Sigmoid colon (tissue), 4 donors: ENCODE data around the gene SH2D2A.

Source experiments
- EP300 ChIP-seq, 4 donors: sonication (generic); formaldehyde crosslinking; IDR thresholded peaks; one replicate each; pipeline ENCODE4 v1.6.1; 2017; ENCODE audit warnings: antibody characterized with exemption in 4 of 4
- TF ChIP-seq, protein P1 (sequence below), 4 experiments: fragments of 450-650 bp in 3 of 4; fragments of 200-600 bp in 1 of 4; IDR thresholded peaks; one replicate each; pipeline ENCODE4 v1.5.1; 2016 to 2019; ENCODE audit warnings: antibody characterized with exemption in 4 of 4, mild to moderate bottlenecking in 3 of 4, moderate library complexity in 2 of 4

DNA sequence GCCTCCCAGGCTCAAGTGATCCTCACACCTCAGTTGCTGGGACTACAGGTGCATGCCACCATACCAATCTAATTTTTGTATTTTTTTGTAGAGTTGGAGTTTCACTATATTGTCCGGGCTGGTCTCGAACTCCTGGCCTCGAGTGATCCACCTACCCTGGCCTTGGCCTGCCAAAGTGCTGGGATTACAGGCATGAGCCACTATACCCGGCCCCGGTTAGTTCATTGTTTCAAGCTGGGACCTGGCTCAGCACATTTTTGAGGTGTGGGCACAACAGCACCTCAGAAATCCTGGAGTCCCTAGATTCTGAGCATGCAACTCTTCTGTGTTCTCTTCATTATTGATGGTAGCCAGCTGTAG is 21.3 kb downstream of the SH2D2A start:
- TF ChIP-seq, protein P1, sequence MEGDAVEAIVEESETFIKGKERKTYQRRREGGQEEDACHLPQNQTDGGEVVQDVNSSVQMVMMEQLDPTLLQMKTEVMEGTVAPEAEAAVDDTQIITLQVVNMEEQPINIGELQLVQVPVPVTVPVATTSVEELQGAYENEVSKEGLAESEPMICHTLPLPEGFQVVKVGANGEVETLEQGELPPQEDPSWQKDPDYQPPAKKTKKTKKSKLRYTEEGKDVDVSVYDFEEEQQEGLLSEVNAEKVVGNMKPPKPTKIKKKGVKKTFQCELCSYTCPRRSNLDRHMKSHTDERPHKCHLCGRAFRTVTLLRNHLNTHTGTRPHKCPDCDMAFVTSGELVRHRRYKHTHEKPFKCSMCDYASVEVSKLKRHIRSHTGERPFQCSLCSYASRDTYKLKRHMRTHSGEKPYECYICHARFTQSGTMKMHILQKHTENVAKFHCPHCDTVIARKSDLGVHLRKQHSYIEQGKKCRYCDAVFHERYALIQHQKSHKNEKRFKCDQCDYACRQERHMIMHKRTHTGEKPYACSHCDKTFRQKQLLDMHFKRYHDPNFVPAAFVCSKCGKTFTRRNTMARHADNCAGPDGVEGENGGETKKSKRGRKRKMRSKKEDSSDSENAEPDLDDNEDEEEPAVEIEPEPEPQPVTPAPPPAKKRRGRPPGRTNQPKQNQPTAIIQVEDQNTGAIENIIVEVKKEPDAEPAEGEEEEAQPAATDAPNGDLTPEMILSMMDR (IDR thresholded peaks at IDR 0.05): no peak
- TF ChIP-seq EP300 (IDR thresholded peaks at IDR 0.05): no peak
